GM23338 (cell line): ENCODE data around the gene SULT6B1. TPM values are rescaled to one million over a fixed set of nuclear protein-coding genes. Genes with fewer than 3 reads are reported as not detected.

Experiments used
- ATAC-seq: fragments of 200-7000 bp; cut with Tn5 transposase; 3 replicates; pipeline ENCODE4 v1.9.1; 2020
- DNase-seq: peaks from one replicate; pipeline ENCODE4 v3.0.0-alpha.2; 2015; ENCODE audit warnings: low spot score
- H2AFZ ChIP-seq: fragments of 200-600 bp; sonication (generic); 2 replicates; pipeline ENCODE4 v1.8.0; 2016; ENCODE audit warnings: antibody characterized with exemption, mild to moderate bottlenecking, moderate library complexity
- H3F3A ChIP-seq: fragments of 200-600 bp; sonication (generic); replicated peaks from 2 replicates; pipeline ENCODE4 v1.8.0; 2017; ENCODE audit warnings: antibody characterized with exemption, mixed run types, low read depth
- H3K27ac ChIP-seq: fragments of 200-600 bp; sonication (generic); 2 replicates; pipeline ENCODE4 v1.6.1; 2016; ENCODE audit warnings: low read depth
- H3K27me3 ChIP-seq: fragments of 200-600 bp; sonication (generic); 2 replicates; pipeline ENCODE4 v1.8.0; 2016; ENCODE audit warnings: mild to moderate bottlenecking, mixed run types, moderate library complexity; ENCODE audit not compliant: insufficient read depth
- H3K36me3 ChIP-seq: fragments of 200-600 bp; sonication (generic); 2 replicates; pipeline ENCODE4 v1.8.0; 2016; ENCODE audit warnings: mild to moderate bottlenecking; ENCODE audit not compliant: insufficient read depth
- H3K4me1 ChIP-seq: fragments of 200-600 bp; sonication (generic); 2 replicates; pipeline ENCODE4 v1.8.0; 2016; ENCODE audit warnings: mild to moderate bottlenecking, moderate library complexity; ENCODE audit not compliant: insufficient read depth
- H3K4me2 ChIP-seq: fragments of 200-600 bp; sonication (generic); 2 replicates; pipeline ENCODE4 v1.7.1; 2017; ENCODE audit warnings: mixed run types
- H3K4me3 ChIP-seq: fragments of 200-600 bp; sonication (generic); 2 replicates; pipeline ENCODE4 v1.6.1; 2016; ENCODE audit warnings: mixed run types
- H3K79me2 ChIP-seq: fragments of 200-600 bp; sonication (generic); replicated peaks from 2 replicates; pipeline ENCODE4 v1.8.0; 2017; ENCODE audit warnings: mild to moderate bottlenecking; ENCODE audit not compliant: insufficient read depth
- H3K9me2 ChIP-seq: fragments of 200-600 bp; sonication (generic); 2 replicates; pipeline ENCODE4 v1.8.0; 2017; ENCODE audit not compliant: insufficient read depth
- H4K20me1 ChIP-seq: fragments of 200-600 bp; sonication (generic); replicated peaks from 2 replicates; pipeline ENCODE4 v1.8.0; 2017; ENCODE audit warnings: mild to moderate bottlenecking; ENCODE audit not compliant: insufficient read depth
- H3K27ac Mint-ChIP-seq: 2 replicates; pipeline ENCODE4 v1.8.0; 2020; ENCODE audit warnings: inconsistent platforms, mild to moderate bottlenecking, moderate library complexity, mixed read lengths
- H3K27me3 Mint-ChIP-seq: 3 replicates; pipeline ENCODE4 v1.8.0; 2022; ENCODE audit warnings: low read depth, mild to moderate bottlenecking, moderate library complexity, mixed read lengths, inconsistent platforms; ENCODE audit not compliant: insufficient read depth, poor library complexity
- H3K36me3 Mint-ChIP-seq: 3 replicates; pipeline ENCODE4 v1.8.0; 2021; ENCODE audit warnings: low read depth, mild to moderate bottlenecking, inconsistent platforms, moderate library complexity, mixed read lengths
- H3K4me1 Mint-ChIP-seq: 3 replicates; pipeline ENCODE4 v1.8.0; 2020; ENCODE audit warnings: mild to moderate bottlenecking, inconsistent platforms, mixed read lengths
- H3K4me3 Mint-ChIP-seq: 3 replicates; pipeline ENCODE4 v1.8.0; 2021; ENCODE audit warnings: moderate library complexity, mild to moderate bottlenecking, inconsistent platforms, mixed read lengths
- H3K9me3 Mint-ChIP-seq: 3 replicates; pipeline ENCODE4 v1.8.0; 2020; ENCODE audit warnings: moderate library complexity, mild to moderate bottlenecking, inconsistent platforms, mixed read lengths
- CREB1 ChIP-seq: fragments of 250-450 bp; sonication (Bioruptor Pico); IDR thresholded peaks from 2 replicates; pipeline ENCODE4 v1.5.0; 2020; ENCODE audit warnings: low read depth, mild to moderate bottlenecking, moderate library complexity
- ETS1 ChIP-seq: IDR thresholded peaks from 2 replicates; pipeline ENCODE4 v1.6.1; 2016; ENCODE audit warnings: antibody characterized with exemption
- EZH2 ChIP-seq: fragments of 200-600 bp; sonication (generic); IDR thresholded peaks from one replicate; pipeline ENCODE4 v1.8.0; 2017; ENCODE audit warnings: antibody characterized with exemption, mild to moderate bottlenecking, low read depth; ENCODE audit not compliant: unreplicated experiment
- EZH2phosphoT487 ChIP-seq: fragments of 200-600 bp; sonication (generic); IDR thresholded peaks from one replicate; pipeline ENCODE4 v1.8.1; 2018; ENCODE audit warnings: antibody characterized with exemption; ENCODE audit not compliant: unreplicated experiment
- JUNB ChIP-seq: IDR thresholded peaks from one replicate; pipeline ENCODE4 v1.6.1; 2016; ENCODE audit warnings: antibody characterized with exemption; ENCODE audit not compliant: unreplicated experiment
- NANOG ChIP-seq: IDR thresholded peaks from 2 replicates; pipeline ENCODE4 v1.6.1; 2016; ENCODE audit warnings: antibody characterized with exemption, borderline replicate concordance
- POLR2AphosphoS5 ChIP-seq: IDR thresholded peaks from 2 replicates; pipeline ENCODE4 v1.6.1; 2016; ENCODE audit warnings: antibody characterized with exemption, low read depth
- REST ChIP-seq: IDR thresholded peaks from one replicate; pipeline ENCODE4 v1.6.1; 2018; ENCODE audit warnings: antibody characterized with exemption; ENCODE audit not compliant: unreplicated experiment
- STAT1 ChIP-seq: IDR thresholded peaks from one replicate; pipeline ENCODE4 v1.6.1; 2016; ENCODE audit warnings: antibody characterized with exemption; ENCODE audit not compliant: unreplicated experiment
- ZNF114 ChIP-seq: fragments of 250-450 bp; sonication (Bioruptor Pico); IDR thresholded peaks from 2 replicates; pipeline ENCODE4 v1.5.0; 2020; ENCODE audit warnings: mild to moderate bottlenecking, moderate library complexity
- ZNF331 ChIP-seq: fragments of 250-450 bp; sonication (Bioruptor Pico); IDR thresholded peaks from 2 replicates; pipeline ENCODE4 v1.5.0; 2020; ENCODE audit warnings: low read depth, mild to moderate bottlenecking, moderate library complexity
- ZNF462 ChIP-seq: fragments of 250-450 bp; sonication (Bioruptor Pico); IDR thresholded peaks from 2 replicates; pipeline ENCODE4 v1.5.0; 2020; ENCODE audit warnings: mild to moderate bottlenecking, moderate library complexity
- polyA plus RNA-seq: library from polyadenylated mRNA; unstranded; fragments of >200 nt; fragmentation: Nextera tagmentation; extraction: Ambion mirVana; gene quantifications from 2 replicates; pipeline ENCODE4 v1.2.1, GENCODE V29; 2016
- total RNA-seq: library from RNA; depleted of rRNA; stranded (reverse); fragments of >200 nt; shearing (Covaris generic); gene quantifications from 2 replicates; pipeline ENCODE4 v1.2.3, GENCODE V29; 2014
- TF ChIP-seq, protein P1 (sequence below), 2 experiments: fragments of 200-600 bp in 1 of 2; sonication (generic) in 1 of 2; conservative IDR thresholded peaks; 2 replicates each; pipeline versions ENCODE4 v1.5.1 to v1.6.1; 2016 to 2017; ENCODE audit warnings: antibody characterized with exemption in 2 of 2, low read depth in 2 of 2, mild to moderate bottlenecking in 2 of 2, moderate library complexity in 1 of 2

Gene SULT6B1
- total and polyA plus RNA-seq, 2 experiments from 2014 or later = not detected

- Histone ChIP-seq H4K20me1 (no peaks in the 10 kb centered on the region), H3K36me3 (peaks cover 8% of the 10 kb centered on the region; the same call in 1 of the 2 replicates), H3K4me2 (no peak overlapping the region), H3K27me3 (no peaks in the 10 kb centered on the region), H3K4me3 (no peak overlapping the region), H3K4me1 (no peaks in the 10 kb centered on the region), H3K9me2 (no peaks in the 10 kb centered on the region), H3F3A (no peaks in the 10 kb centered on the region), H3K27ac (no peak overlapping the region), H2AFZ (no peak overlapping the region; the same call in 1 of the 2 replicates), H3K79me2 (no peaks in the 10 kb centered on the region)
- Mint-ChIP-seq H3K4me3 (no peak overlapping the region), H3K27ac (no peak overlapping the region), H3K9me3 (peaks cover 25% of the 10 kb centered on the region), H3K4me1 (peaks cover 2% of the 10 kb centered on the region; the same call in 1 of the 3 replicates), H3K27me3 (peaks cover 2% of the 10 kb centered on the region), H3K36me3 (peaks cover 17% of the 10 kb centered on the region)
- no peak for TF ChIP-seq STAT1
- no peak for TF ChIP-seq POLR2AphosphoS5
- no peak for TF ChIP-seq REST
- no peak for TF ChIP-seq JUNB
- TF ChIP-seq EZH2 = no peak
- TF ChIP-seq ETS1 = no peak
- no peak for TF ChIP-seq CREB1 (CRISPR knock-in tag)
- no peak for TF ChIP-seq ZNF114 (CRISPR knock-in tag)
- TF ChIP-seq EZH2phosphoT487 = no peak
- TF ChIP-seq NANOG = no peak
- TF ChIP-seq, protein P1, sequence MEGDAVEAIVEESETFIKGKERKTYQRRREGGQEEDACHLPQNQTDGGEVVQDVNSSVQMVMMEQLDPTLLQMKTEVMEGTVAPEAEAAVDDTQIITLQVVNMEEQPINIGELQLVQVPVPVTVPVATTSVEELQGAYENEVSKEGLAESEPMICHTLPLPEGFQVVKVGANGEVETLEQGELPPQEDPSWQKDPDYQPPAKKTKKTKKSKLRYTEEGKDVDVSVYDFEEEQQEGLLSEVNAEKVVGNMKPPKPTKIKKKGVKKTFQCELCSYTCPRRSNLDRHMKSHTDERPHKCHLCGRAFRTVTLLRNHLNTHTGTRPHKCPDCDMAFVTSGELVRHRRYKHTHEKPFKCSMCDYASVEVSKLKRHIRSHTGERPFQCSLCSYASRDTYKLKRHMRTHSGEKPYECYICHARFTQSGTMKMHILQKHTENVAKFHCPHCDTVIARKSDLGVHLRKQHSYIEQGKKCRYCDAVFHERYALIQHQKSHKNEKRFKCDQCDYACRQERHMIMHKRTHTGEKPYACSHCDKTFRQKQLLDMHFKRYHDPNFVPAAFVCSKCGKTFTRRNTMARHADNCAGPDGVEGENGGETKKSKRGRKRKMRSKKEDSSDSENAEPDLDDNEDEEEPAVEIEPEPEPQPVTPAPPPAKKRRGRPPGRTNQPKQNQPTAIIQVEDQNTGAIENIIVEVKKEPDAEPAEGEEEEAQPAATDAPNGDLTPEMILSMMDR (conservative IDR thresholded peaks at IDR 0.05; ENCODE audit: low read depth in 2 of 2) = no peak
- no peak for TF ChIP-seq ZNF331
- TF ChIP-seq ZNF462 (CRISPR knock-in tag) = no peak
- ATAC-seq = no peak
- no peak for DNase-seq
These were observed 20.8 kb downstream of the SULT6B1 start for GRCh38 chr2:37167636-37168180.
